Measurements from ENCODE around the gene AGFG2.
"Not testable (repeated sequence)": the region's sequence is repeated elsewhere in the genome, so short reads cannot be mapped to it uniquely, and the experiment has no call there.

The AGFG2 gene

DNA sequence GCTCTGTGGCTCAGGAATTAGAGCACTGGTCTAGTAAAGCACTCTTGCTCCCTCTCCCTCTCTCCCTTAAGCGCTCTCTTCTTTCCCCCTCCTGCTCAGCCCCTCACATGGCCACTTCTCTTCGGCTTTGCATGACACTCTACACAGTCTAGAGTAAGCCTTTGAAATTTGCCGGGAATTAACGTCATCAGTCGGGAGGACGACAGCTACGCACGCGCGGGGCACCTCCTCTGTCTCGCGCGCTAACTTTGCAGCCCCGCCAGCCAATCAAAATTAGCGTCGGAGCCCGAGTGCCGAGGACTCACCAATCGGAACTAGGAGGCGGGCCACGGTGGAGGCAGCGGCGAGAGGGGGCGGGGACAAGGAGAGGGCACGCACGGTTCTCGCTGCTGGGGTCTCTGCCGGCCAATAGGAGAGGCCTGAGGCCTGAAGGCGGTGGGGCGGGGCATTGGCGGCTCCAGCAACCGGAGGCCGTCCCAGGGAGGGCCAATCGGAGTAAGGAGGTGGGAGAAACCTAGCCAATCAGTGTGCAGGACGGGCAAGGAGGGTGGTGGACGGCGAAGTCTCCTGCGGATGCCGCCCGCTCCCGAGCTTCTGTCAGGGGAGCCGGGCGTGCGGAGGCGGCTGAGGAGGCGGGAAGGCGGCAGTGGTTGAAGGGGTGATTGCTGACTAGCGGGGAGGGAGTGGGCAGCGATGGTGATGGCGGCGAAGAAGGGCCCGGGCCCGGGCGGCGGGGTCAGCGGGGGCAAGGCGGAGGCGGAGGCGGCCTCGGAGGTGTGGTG lies at the start of gene AGFG2:
Gene AGFG2, plus strand, starts transcription at position 550 of the 782 bp plus-strand sequence. Its CDS starts 144 bp downstream, at position 694.
- DNase-seq = peak; percentile 100

DNA sequence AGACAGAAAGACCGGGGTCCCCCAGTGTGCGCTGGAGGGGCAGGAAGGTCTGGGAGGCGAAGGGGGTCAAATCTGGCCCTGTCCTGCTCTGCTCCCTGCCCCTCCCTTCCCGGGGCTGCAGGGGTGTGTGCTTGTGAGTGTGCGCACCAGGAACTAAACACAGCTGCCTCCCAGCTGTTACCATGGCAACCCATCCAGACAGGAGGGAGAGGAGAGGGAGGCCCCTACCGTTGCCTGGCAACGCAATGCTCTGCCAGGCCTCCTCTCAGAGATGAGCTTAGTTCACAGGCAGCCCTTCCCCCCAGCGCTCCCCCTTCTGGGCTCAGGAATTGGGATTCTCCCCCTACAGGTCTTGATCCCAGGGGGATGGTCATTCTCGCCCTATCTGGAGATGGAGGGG lies 49.2 kb upstream of the AGFG2 start:
- no peak for DNase-seq

- no peak for DNase-seq
These were observed 48.4 kb upstream of the AGFG2 start for GRCh38 chr7:100490483-100491191.

- no peak for DNase-seq
These were observed 47.8 kb upstream of the AGFG2 start for GRCh38 chr7:100491192-100491578.

GRCh38 chr7:100492738-100493475 lies 46.1 kb upstream of the AGFG2 start:
- no peak for DNase-seq

GRCh38 chr7:100493476-100494264 lies 45.3 kb upstream of the AGFG2 start:
- DNase-seq = peak; percentile 69

- no peak for DNase-seq
These were observed 42.5 kb upstream of the AGFG2 start for GRCh38 chr7:100496509-100496908.

DNA sequence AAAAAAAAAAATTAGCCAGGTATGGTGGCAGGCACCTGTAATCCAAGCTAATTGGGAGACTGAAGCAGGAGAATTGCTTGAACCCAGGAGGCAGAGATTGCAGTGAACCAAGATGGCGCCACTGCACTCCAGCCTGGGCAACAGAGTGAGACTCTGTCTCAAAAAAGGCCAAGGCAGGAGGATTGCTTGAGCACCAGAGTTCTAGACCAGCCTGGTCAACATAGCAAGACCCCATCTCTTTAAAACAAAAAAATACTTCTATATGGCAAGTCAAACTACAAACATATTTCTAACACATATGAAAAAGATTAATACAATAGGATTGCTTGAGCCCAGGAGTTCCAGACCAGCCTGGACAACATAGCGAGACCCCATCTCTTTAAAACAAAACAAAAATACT lies 38.3 kb upstream of the AGFG2 start:
- DNase-seq = not testable (repeated sequence)

GRCh38 chr7:100504031-100504430 lies 35.0 kb upstream of the AGFG2 start:
- not testable (repeated sequence) for DNase-seq

DNA sequence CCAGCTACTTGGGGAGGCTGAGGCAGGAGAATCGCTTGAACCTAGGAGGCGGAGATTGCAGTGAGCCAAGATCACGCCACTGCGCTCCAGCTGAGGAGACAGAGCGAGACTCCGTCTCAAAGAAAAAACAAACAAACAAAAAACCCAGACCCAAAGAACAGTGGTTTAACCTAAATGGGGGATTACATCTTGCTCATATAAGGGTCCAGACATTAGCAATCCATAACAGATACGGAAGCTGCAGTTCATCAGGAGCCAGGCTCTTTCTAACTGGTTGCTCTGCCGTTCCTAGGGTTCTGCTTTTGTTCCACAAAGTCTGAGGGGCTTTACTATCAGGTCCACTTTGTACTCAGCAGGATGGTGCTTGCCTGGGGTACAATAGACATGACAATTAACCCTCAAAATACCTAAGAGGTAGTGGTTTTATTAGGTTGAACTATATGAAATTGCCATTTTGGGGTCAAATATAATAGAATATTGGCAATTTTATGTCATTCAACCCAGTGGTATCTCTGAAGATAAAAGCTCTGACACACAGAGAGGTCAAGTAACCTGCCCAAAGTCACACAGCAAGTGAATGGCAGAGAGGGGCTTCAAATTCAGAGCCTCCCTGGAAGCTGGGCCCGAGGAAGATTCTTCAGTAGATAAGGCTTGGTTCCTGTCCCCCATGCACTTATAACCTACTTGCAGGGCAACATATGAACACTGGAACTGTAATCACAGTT lies 34.0 kb upstream of the AGFG2 start:
- DNase-seq = no peak

DNA sequence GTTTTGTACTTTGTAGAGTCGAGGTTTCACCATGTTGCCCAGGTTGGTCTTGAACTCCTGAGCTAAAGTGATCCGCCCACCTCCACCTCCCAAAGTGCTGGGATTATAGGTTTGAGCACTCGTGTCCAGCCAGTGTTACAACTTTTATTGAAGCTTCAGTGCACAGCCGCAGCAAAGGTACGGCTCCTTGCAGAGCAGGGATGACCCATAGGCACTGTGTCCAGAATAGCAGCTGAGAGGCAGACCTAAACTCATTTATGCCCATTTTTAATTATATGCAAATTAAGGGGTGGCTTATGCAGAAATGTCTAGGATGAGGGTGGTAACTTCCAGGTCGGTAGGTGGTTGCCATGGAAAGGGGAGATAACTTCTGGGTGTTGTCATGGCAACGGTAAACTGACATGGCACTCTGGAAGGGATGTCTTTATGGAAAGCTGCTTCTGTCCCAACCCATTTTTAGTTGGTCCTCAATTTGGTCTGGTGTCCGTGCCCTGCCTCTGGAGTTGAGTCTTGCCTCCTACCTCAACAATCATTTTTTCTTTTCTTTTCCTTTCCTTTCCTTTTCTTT lies 32.6 kb upstream of the AGFG2 start:
- no peak for DNase-seq

DNA sequence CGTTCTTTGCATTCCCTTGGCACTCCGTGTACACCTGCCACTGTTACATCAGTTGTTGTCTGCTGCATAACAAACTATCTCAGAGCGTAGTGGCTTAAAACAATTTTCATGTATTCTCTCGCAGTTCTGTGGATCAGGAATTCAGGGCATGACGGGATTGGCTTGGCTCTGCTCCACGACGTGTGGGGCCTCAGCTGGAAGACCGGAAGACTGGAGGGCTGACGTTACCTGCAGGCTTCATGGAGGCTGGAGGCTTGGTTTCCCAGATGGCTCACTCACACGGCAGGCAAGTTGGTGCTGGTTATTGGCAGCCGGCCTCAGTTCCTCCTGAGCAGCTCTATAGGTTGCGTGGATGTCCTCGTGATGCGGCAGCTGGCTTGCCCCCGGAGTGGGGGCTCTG lies 29.8 kb upstream of the AGFG2 start:
- DNase-seq = no peak

DNA sequence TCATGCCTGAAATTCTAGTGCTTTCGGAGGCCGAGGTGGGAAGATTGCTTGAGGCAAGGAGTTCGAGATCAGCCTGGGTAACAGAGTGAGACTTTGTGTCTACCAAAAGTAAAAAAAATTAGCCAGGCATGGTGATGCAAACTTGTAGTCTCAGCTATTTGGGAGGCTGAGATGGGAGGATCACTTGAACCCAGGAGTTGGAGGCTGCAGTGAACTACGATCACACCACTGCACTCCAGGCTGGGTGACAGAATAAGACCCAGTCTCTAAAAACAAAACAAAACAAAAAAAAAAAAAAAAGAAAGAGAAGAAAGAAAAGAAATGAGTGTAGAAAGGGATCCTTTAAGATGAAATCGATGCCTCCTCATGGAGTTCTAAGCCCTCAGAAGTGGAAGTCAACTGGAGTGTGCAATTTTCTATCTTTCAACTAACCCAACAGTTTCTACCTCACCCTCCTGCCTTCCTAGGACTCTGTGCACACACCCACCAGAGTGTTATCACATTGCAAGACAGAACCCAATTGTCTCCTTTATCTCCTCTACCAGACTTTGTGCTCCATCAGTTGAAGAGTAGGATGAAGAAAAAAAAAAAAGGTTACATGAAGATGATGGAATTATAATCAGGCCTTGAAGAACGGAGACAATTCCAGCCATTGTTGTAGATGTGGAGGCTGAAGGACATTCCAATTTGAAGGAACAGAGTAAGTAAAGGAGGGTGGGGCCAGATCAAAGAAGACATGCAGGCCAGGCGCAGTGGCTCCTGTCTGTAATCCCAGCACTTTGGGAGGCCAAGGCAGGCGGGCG lies 28.4 kb upstream of the AGFG2 start:
- DNase-seq = no peak

- no peak for DNase-seq
These were observed 25.7 kb upstream of the AGFG2 start for GRCh38 chr7:100513212-100513810.

GRCh38 chr7:100515072-100515532 lies 23.9 kb upstream of the AGFG2 start:
- DNase-seq = no peak

GRCh38 chr7:100516135-100516812 lies 22.7 kb upstream of the AGFG2 start:
- DNase-seq = no peak

GRCh38 chr7:100517305-100517704 lies 21.7 kb upstream of the AGFG2 start:
- DNase-seq = no peak

- no peak for DNase-seq
These were observed 19.4 kb upstream of the AGFG2 start for GRCh38 chr7:100519580-100519979.

GRCh38 chr7:100520138-100520537 lies 18.9 kb upstream of the AGFG2 start:
- DNase-seq = no peak

DNA sequence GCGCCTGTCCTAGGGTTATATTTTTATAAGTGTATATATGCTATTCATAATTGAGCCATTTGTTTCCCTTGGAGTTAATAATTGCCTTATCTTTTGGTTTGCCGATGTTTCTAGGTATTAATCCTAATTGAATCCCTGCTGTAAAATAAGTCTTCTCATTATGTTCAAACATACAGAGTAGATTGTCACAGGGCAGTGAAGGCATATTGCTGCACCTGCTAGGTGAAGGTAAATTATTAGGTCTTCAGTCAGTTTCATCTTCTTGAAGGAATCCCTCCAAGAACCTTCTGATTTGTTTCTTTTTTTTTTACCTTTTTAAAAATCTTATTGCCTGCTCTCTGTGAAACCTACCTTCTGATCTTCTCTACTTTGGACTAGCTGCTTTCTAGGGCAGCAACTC lies 17.9 kb upstream of the AGFG2 start:
- DNase-seq = no peak
